Cardiac septum (tissue), 1 donor: ENCODE results near the gene PHACTR1. TPM values are rescaled to one million over a fixed set of nuclear protein-coding genes. Genes with fewer than 3 reads are reported as not detected.

ENCODE experiments used
- DNase-seq: peaks from one replicate; pipeline ENCODE4 v3.0.0-alpha.2; 2020; ENCODE audit warnings: low spot score
- intact Hi-C: fragments of 100-400 bp; cut with DNase I; formaldehyde crosslinking; loops from one replicate; pipeline ENCODE4 v1.14.0; 2022
- total RNA-seq: library from RNA; stranded (reverse); fragmentation: NEBNext Ultra II Directional; extraction: Animal tissue kit (Norgen Biotek cat#: 25700); gene quantifications from one replicate; pipeline ENCODE4 v1.2.1, GENCODE V29; 2021
- donor health status: DM: no; HTN: no; CAD: no.

The PHACTR1 gene
- total RNA-seq, 1 donor from 2014 or later = 26.2 TPM

DNA sequence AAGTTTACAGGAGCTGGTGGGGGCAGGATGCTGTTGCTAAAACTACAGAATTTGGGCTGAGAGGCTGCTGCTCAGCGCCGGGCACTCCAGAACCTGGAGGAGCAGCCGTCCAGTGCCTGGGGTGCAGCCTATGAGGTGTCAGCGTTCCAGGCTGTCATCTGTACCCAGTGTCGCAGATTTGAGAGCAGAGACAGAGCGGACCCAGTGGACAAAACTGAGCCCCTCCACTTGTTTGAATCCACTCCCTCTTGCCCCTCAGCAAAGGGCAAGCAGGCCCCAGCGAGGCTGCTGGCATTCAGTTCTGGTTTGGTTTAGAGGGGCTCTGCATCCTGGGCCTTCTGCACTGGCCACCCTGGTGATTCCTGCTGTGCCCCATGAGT is 467.5 kb downstream of the PHACTR1 start:
- DNase-seq = no peak
- intact Hi-C loops = no loop called here

DNA sequence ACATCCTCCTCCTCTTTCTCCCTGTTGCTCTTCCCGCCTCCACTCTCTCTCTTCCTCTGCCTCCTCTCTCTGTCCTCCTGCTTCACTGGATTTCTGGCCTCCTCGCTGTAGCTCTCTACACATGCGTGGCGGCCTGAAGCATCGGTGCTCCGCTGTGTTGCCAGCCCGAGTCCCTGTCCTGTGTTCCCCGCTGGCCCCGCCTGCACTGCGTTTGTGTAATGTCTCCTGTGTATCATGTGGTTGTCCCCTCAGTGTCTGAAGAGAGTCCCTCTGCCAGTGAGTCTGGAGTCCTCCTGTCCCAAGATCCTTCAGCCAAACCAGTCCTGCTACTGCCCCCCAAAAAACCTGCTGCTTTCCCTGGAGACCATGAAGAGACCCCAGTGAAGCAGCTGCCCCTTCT is 468.0 kb downstream of the PHACTR1 start:
- intact Hi-C loops = no loop called here

DNA sequence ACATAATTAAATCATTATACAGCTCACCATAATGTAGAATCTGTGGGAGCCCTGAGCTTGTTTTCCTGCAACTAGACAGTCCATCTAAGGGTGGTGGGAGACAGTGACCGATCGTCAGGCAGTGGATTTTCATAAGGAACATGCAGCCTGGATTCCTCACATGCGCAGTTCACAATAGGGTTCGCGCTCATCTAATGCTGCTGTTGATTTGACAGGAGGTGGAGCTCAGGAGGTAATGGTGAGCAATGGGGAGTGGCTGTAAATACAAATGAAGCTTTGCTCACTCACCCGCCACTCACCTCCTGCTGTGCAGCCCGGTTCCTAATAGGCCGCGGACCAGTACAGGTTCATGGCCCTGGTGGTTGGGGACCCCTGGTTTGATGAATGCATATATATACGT is 470.3 kb downstream of the PHACTR1 start:
- intact Hi-C loops = no loop called here

More for the DNA sequence above, 468.0 kb downstream of the PHACTR1 start:
- no peak for DNase-seq

DNA sequence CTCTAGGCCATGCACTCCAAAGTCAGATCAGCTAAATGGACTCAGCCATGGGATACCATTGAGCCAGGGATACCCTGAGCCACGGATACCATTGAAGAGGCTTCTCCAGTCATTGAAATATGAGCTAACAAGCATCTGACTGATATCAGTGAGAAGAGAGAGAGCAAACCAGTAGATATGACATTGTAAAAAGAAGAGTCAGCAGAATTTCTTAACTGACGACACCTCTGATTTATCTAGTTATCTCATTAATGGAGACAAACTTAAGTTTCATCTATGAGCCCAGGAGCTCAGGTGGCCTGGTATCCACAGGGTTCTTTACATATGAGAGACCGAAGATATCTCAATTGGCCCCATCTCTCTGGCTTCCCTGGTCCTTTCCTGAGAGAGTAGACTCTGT is 471.1 kb downstream of the PHACTR1 start:
- intact Hi-C loops = no loop called here
- no peak for DNase-seq

More for the DNA sequence above, 470.3 kb downstream of the PHACTR1 start:
- no peak for DNase-seq

DNA sequence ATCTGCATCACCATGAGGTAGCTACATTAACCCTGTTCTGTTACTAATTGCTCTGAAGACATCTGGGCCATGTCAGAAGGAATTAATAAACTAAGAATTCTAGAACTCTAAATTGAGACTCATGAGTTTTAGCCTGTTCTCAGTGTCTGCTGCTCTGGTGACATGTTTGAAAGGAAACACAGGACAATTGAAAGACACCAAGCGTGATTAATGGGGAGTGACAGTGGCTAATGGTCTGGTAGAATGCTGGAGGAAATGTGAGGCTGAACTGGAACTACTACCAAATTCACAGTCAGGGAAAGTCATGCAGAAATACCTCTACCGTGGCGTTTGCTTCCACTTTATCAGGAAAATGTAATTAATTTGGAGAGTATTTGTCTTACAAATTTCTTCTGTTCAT is 471.7 kb downstream of the PHACTR1 start:
- DNase-seq = no peak
- intact Hi-C loops = no loop called here

DNA sequence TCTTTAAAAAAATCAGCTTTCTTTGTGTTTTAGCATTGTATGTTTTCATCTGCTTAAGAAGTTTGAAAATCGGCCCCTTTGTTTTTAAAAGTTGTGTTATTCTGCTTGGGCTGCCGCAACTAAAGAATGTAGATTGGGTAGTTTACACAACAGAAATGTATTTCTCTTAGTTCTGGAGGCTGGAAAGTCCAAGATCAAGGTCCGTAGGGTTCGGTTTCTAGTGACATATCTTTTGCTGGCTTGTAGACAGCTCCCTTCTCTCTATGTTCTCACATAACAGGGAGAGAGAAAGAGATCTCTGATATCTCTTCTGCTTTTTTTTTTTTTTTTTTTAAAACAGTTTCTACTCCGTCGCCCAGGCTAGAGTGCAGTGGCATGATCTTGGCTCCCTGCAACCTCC is 473.1 kb downstream of the PHACTR1 start:
- no peak for DNase-seq
- intact Hi-C loops = no loop called here

DNA sequence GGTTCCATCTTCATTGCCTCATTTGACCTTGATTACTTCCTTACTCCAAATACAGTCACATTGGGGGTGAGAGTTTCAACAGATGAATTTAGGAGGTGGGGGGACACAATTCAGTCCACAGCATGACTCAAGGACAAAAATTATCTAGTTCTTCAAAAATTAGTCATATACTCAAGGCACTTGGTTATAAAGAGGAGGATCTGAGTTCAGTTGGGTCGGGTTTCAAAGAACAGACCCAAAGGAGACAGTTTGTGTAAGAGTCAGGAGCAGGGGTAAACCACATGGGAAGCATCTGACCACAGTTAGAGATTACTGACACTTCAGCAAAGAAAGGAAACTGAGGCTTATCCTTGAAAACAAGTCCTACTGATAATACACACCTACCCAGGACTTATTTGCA is 473.8 kb downstream of the PHACTR1 start:
- intact Hi-C loops = no loop called here
- no peak for DNase-seq

DNA sequence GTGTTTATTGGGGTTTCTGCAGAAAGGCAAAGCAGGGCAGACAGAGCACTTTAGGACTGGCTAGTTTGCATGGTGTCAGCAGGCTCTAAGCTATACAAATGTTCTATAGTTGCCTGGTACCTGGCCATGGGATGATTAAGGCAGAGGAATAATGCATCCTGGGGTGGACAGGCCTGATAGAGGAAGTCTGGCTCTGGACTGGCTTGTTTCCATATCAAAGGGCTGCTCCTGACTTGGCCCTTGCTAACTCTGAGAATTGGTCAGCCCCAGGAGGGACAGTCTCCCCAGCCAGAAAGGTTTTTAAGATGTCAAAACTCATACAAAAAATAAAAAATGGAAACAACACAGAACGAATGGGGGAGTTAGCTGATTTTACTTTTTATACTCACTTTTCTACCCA is 474.9 kb downstream of the PHACTR1 start:
- no peak for DNase-seq
- intact Hi-C loops = no loop called here

DNA sequence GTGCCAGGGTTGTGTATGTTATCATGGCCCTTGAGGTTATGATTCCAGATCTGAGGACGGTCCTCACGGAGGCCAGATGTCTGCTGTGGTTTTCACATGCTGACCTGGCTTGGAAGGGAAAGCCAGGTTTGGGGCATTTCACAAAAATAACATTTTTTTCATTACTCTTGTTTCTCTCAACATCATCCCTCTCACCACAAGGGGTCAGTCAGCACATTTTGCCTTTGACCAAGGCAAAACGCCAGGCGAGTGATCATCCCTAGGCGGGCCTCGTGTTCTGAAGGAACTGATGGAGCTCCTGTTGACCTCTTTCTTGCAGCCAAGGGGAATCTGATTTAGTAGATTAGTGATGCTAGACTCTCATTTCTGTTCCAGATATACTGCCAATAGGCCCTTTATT is 478.3 kb downstream of the PHACTR1 start:
- DNase-seq = no peak
- intact Hi-C loops = no loop called here

DNA sequence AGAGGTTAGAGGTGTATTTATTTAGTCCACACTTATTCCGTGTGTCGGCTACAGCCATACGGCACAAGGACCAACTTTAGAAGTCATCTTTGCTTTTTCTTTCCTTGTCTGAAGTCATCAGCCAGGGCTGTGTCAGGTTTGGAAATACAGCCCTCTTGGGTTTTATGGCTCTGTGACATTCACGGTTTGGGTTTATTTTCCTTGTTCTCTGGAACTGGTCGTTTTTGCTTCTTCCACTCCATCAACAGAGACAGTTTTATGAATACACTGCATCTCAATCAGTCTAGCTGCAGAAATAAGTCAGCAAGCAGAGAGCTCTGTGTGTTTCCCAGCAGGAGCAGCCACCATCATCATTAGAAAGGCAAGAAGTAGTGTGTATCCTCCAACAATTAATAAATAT is 479.2 kb downstream of the PHACTR1 start:
- DNase-seq = no peak
- intact Hi-C loops = no loop called here

DNA sequence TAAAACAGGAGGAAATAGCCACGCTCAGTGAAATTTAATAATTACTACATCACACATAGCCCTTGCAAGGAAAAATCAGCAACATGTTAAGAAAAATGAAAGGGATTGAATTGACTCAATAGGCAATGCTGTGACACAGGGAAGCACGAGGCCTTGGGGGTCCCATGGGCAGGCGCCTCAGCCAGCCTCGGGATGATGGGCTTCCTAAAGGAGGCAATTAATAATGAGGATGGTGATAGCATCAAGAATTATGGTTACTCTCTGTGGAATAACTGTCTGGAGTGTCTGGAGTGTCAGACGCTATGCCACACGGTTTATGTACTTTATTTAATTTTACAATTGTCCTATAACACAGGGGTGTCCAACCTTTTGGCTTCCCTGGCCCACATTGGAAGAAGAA is 481.6 kb downstream of the PHACTR1 start:
- intact Hi-C loops = no loop called here
- no peak for DNase-seq

DNA sequence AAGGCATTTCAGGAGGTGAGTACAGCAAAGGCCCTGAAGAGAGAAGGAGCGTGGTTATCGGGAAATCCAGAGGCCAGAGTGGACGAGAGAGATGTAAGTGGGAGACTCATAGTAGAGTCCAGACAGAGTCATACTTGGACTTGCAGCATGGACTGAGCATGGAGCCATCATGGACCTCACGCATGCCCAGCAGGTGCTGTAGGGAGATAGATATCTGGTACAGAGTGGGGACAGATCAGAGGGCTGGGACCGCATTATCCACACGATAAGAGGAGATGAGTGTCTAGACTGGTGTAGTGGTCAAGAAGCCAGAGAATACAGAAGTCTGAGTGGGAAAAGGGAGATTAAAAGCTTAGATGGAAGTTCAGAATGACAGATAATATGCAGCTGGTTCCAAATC is 484.8 kb downstream of the PHACTR1 start:
- intact Hi-C loops = no loop called here
- no peak for DNase-seq

DNA sequence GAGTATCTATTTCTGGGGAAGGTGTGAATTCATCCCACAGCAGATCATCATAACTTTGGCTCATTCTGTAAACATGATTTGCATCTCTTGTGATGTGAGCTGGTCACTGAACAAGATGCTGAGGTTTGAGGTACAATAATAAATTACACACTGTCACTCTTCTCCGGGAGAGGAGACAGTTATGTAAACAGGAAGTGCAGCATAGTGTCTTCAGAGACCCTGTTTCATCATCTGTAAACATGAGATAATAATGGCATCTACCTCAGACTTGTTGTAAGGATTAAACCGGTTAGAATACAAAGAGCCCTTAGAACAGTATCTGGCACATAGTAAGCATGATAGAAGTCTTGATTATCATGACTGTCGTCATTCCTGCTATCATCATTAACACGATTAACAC is 486.6 kb downstream of the PHACTR1 start:
- intact Hi-C loops = no loop called here
- no peak for DNase-seq

DNA sequence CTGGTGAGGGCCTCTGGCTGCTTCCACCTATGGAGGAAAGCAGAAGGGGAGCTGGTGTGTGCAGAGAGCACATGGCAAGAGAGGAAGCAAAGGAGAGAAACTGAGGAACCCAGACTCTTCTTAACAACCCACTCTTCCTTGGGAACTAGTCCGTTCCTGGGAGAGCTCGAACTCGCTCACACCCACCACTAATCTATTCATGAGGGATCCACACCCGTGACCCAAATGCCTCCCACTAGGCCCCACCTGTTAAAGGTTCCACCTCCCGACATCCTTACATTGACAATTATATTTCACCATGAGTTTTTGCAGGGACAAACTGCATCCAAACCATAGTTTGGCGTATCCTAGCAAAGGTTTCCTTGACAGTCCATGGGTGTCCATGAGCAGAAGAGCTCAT is 488.5 kb downstream of the PHACTR1 start:
- DNase-seq = no peak
- intact Hi-C loops = no loop called here

DNA sequence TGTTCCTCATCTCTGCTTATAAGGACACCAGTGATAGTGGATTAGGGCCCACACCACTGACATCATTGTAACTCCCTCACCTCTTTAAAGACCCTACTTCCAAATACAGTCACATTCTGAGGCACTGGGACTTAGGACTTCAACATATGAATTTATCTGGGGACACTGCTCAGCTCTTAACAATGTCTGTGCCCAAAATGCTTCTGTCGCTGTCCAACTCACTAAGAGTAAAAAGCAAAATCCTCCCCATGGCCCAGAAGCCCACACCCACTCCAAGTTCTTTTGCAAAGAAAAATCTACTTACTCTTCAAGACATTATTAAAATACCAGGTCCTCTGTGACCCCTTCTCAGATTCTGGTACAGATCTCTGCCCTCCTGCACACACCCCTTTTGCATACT is 495.5 kb downstream of the PHACTR1 start:
- intact Hi-C loops = no loop called here

DNA sequence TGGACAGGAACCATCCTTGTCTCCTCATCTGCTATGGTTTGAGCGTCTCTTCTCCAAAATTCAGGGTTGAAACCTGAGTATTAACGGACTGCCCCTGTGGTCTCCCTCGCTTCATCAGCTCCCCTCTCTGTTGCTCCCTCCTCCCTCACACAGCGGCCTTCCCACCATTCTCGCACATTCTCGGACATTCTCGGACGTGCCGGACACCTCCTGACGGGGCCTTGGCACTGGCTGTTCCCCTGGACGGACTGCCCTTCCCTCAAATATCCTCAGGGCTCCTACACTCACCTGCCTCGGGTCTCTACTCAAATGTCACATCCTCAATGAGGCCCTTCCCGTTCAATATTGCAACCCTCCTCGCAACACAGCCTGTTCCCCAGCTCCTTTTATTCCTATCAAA is 496.0 kb downstream of the PHACTR1 start:
- intact Hi-C loops = no loop called here
- no peak for DNase-seq

More for the DNA sequence above, 495.5 kb downstream of the PHACTR1 start:
- no peak for DNase-seq

DNA sequence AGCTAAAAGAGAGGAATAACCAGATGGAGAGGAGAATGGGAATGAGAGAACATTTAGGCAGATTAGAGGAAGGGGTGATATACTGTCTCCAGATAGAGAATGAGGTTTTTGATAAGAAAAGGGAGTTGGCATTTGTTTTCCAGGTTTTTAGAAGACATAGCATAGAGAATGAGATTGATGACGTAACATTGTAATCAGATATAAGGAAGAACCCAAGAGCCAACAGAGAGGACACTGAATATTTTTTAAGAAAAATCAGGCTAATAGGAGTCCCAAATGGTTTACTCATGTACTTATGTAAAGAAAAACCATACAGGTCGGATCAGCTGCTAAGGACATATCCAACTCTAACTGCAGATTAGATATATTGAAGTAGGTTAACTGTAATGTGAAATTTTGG is 498.8 kb downstream of the PHACTR1 start:
- DNase-seq = no peak
- intact Hi-C loops = no loop called here

DNA sequence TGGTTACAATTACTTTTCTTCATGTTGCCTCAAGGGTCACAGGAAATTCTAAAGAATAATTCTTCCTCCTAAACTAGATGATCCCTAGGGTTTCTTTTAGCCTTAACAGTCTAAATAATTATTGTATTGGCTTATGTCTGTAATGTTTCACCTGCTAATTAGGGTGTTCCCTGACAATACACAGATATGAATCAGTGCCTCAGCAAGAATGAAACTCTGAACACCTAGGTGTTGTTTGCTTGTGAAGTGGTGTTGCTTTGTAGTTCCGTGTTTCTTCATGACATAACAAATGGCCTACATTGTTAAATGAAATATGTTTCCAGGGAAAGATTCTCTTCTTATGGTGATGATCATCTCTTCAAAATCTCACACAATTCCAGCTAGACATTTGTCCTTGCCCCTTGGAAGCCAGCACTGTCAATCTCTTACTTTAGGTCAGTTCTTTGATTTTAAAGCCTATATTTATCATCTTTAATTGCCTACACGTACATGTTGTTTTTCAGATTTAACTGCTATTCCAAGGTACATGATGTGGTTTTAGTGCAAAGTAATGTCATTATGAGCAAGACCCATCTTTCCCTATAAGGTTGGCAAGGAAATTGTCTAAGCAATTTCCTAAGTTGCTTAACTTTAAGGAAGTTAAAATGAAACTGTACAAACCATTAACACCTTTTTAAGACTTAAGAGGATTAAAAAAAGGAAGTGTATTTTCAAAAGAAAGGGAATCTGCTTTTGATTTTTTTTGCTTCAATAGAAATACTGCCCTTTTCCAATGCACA is 499.9 kb downstream of the PHACTR1 start:
- intact Hi-C loops = no loop called here
- no peak for DNase-seq

DNA sequence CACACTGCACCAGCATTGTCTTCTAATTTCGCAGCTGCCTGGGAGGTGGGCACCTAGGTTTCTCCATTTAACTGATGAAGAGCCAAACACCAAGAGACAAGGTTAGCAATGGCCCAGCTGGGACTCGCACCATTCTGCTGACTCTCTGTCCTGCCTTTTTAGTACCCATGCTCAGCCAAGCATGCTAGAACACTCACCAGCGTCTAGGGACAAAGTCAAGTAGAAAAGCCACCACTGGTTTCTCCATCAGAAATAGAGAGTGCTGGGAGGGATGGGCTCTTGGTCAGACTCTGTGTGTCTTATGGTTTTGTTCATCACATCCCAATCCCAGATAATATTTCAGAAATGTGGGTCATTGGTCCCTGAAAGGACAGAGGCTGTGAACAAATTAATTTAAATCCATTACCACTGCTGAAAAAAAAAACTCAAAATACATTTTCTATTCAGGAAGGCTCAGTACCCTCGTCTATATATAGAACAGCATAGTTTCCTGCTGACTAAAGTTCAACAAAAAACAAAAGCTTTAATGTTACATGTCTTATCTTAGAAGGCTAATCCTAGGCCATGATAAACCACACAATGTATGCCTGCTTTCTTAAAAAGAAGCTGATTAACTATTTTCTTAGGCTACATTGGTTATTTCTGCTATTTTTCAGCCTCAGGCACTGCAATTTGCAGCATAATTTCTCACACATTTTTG is 500.8 kb downstream of the PHACTR1 start:
- DNase-seq = no peak
- intact Hi-C loops = no loop called here

DNA sequence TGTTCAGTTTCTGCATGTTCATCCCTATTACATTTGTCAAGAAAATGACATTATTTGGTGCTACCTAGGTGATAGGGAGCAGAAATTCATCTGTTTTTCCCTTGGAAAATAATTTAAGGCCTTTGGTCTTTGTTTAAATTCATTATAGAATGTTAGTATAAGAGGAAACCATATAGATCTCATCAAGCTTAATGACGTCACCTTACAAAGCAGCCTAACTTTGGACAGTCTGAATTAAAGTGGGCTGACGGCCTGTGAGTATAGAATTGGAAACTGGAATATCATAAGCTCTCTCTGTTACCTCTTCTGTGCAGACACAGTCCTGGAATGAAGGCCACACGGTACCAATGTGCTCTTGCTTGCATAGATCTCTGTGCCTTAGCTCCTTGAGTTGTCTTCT is 503.7 kb downstream of the PHACTR1 start:
- intact Hi-C loops = no loop called here

DNA sequence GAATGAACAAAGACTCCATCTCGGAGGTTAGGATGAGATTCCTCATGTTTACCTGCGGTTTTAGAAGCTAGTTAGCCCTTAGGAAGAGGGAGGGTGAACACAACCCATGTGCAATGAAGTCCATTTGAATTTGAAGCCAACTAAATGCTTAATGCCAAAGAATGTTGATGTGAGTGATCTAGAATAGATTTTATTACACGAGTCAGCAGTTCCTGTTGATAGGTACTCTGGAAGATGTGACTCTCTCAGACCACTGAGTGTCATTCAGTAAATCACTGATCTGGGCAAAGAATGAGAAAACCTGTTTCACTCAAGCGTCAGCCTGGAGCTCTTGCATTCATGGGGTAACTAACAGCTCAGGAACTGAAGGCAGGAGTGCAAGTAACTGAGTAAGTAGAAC is 505.5 kb downstream of the PHACTR1 start:
- no peak for DNase-seq
- intact Hi-C loops = no loop called here

More for the DNA sequence above, 503.7 kb downstream of the PHACTR1 start:
- no peak for DNase-seq
